Measurements from ENCODE around the gene CCER1.

Gene CCER1

DNA sequence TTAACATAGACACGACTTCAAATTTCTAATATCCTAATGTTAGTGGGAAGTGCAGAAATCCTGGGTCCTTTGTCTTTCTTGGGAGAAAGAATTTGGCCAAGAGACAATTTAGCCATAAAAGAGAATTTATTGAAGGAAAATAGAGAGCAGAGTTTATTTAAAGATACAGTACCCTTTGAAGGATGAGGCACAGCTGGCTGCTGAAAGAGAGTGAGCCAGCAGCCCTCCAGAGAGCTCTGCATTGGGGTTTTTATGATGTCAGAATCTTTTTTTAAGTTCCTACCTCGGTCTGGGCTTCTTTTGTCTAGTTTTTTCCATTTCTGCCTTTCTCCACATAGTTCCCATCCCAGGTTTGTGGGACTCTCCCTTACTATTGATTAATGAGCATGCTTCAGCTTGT is 37.5 kb downstream of the CCER1 start:
- DNase-seq: no peak

DNA sequence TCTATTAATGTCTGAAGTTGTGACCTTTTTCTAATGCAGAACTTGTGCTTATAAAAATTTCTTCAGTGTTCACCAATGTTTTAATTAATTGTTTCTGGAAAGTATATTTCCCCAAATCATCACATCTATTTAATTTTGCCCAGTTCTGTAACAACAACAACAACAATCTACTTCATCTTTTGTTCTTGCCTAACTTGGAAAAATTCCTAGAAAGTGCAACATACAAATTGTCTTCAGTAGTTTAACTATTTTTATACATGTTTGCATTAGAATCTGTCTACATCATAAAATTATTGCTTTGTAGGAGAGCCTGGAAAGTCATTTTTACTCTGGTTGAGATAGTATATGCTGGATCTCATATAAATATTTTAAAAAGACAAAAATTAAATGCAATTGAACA is 38.5 kb downstream of the CCER1 start:
- no peak for DNase-seq

DNA sequence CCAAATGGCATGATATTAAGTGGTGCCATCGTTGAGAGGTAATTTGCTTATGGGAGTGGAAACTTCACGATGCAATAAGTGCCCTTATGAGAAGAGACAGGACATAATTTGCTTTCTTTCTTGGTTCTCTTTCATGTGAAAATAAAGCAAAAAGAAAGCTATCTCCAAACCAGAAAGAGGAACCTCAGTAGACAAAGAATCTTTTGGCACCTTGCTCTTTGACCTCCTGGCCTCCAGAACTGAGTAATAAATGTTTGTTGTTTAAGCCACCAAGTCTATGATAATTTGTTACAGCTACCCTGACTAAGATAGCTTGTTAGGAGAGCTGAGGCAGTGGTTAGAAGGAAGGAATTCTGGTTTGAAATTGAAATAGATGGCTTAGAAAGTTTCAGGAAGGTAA is 39.6 kb downstream of the CCER1 start:
- no peak for DNase-seq

DNA sequence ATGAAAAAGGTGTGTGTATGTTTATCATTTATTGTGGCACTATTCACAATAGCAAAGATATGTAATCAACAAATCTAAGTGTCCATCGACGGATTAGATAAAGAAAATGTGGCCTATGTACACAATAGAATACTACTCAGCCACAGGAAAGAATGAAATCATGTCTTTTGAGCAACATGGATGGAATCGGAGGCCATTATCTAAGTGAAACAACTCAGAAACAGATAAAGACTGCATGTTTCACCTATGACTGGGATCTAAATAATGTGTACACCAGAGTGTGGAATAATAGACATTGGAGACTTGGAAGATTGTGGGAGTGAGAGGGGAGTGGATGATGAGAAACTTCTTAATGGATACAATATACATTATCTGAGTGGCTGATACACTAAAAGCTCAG is 44.0 kb downstream of the CCER1 start:
- no peak for DNase-seq

DNA sequence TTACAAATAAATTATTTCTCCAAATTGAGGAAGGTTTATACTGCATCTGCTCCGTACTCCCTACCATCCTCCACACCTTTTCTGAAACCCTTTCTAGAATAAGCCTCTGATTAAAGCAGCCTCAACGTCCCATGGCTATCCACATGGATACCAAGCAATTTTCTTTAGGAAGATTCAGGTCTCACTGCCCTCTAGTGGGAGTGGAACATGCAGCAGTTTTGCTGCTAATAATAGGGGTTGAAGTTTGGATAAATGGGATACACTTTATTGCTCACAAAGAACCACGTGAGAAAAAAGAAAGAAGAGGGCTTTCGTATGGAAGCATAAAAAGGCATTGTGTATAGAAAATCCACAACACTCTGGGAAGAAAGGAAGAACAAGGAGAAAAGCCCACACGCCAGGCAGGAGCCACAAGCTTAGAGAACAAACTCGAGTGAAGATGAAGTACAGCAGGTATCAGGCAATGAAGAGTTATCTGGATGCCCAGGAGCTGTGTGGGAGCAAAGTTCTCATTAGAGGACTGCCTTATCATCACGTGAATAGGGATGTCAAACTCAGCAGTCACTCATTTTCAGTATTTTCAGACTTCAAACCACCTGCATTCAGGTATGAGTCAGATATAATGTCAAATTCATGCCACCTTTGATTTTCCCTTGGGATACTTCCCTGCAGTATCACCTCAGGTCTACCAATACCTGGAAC is 45.8 kb downstream of the CCER1 start:
- DNase-seq: peak; percentile 0

DNA sequence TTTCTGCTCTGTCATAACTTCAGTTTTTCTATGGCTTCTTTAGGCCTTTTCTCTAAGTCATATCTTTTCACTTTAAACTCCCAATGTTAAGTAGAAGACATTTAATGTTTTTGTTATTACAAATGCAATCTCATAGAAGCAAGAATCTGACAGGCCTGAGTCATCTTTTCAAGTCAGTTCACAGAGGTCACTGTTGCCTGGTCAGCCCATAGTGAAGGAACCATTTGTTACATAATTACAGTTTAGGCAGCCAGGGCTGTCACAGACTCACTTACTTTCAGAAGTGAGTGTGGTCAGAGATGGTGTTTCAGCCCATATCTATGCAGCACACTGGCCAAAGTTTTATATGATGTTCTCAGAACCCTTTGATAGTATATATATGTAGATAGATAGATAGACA is 46.5 kb downstream of the CCER1 start:
- DNase-seq: no peak

DNA sequence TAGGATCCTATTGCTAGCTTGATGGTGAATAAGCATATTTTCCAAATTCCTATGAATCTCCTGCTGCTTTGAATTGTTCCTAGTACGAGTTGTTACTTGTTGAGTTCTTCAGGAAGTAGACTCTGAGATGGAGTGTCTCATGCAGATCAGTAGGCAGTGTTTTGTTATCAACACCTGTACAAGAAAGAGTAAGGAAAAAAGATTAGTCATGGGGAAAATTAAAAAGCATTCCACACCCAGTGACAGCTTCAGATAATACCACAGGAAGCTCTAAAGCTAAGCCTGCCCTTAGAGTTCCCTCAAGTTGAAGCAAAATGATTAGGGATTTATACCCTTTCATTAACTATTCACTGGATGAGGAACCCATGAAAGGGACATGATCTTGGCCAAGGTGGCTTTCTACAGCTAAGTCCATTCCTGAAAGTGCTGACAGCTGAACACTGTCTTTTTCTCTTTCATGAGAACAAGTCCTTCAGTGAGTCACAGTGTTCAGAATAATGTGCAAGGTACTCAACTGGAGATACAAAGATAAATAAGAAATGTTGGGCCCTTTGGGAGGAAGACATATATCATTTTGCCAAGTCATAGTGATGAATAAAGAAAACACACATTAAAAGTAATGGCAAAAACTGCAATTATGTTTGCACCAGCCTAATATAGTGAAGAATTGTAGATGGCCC is 49.1 kb downstream of the CCER1 start:
- no peak for DNase-seq

DNA sequence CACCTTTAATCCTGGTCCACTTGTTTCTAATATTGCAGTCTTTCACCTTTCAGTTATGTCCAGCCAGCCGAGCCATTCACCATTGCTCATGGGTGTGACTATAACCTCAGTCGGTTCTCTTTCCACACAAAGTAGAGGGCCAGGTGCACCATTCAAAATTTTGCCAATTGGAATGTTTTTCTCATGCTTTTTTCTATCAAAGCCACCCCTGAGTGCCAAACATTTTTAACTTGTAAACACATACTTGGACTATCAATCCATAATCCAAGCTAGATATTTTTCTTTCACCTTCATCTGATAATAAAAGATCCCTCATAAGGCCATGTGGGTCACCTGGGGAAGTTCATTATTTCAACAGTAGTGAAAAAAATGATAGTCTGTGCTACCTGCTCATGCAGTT is 52.4 kb downstream of the CCER1 start:
- DNase-seq: no peak

Measured in SHP77 treated with DMSO at 0.1 percent for 48 hours (cell line).